NOMO-1 treated with DMSO at 0.1 percent for 48 hours (cell line): ENCODE measurements around the gene CACNA1E.

Experiments
- DNase-seq: peaks from one replicate; lab custom pipeline; 2025; ENCODE audit not compliant: unreplicated experiment; lab: John Stamatoyannopoulos, UW

CACNA1E gene

DNA sequence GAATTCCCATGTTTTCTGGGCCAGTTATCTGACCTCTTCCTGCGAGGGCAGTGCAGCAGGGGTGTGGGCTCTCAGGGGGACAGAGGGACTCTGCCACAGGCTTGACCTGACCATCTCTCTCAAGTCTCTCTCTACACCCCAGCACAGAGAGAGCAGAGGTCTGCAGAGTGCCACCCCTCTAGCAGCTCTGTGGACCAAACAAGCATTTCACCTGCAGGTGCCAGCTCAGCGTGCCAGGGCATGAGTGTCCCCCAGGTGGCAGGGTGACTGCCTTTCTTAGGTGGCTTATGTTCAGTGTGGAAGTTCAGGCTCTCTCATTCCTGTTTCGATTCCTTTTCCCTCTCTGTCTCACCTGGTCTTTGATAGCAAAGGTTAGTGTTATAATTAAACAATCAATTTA is 191.3 kb downstream of the CACNA1E start:
- DNase-seq: no peak

DNA sequence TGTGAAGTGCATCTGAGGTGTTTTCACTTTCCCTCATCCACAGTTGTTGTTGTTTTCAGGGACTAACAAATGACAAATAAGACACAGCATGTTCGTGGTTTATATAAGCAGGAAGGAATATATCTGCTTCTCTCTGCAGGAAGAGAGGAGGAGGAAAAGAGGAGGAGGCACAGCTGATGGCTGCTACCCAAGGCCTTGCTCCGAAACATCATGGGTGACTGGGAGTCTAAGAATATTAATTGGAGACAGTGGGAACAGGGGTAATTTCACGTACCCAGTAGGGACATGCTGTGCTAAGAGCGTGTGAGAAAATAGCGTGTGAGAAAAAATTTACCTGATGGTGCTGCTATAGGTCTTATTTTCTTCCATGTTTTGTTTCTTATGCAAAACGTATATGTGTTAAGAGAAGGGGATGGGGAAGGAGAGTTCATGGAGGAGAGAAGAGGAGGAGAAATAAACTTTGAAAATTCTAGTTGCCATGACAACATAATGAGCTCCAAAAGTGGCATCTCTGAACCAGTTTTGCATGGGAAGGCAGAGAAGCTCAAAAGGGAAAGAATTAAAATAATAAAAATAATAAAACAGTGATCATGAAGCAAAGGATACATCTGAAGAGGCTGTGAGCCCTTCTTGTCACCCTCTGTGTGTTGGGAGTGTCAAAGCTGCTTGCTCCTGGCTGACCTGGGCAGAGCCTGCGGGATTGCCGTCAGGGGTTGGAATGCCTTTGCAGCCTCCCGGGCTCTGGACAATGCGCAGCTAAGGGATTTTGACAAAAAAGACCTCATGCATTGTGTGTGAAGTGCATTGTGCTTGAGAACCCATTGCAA is 192.0 kb downstream of the CACNA1E start:
- no peak for DNase-seq

- DNase-seq: no peak
Measured at GRCh38 chr1:181675918-181676190, 192.5 kb downstream of the CACNA1E start.

DNA sequence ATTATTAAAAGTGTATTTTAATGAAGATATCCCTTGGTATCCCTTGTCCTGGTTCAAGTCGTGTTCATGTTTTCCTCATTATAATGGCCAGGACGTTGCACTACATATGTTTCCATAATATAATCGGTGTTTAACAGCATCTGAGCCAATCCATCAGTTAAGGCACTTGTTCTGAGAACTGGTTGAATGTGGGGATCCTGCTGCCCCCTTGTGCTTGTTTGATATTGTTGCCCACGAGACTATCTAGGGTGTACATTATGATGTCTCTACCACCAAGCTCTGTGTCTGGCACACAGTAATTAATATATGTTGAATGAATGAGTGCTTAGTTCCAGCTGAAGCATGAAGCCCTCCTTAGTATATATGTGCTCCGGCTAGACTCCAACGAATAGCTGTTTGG is 193.0 kb downstream of the CACNA1E start:
- peak; percentile 28 for DNase-seq

DNA sequence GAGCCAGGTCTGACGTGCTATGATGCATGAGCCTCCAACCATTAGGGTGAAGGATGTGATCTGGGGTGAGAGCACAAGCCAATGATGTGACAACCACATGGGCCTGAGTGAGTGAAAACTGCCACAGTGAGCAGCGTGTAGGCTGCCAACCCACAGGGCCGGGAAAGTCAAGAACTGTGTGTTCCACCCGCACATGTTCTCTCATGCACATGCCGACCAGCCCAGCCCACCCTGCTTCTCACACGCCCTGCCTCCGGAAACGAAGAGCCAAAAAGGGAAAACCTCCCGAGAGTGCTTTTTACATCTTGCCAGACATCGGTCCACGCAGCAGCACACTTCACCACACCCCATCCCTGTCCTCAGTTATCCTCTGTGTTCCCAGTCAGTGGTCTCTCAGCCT is 197.0 kb downstream of the CACNA1E start:
- no peak for DNase-seq

- DNase-seq: no peak
Measured at GRCh38 chr1:181680871-181681270, 197.6 kb downstream of the CACNA1E start.

GRCh38 chr1:181685211-181685610 is 201.9 kb downstream of the CACNA1E start:
- DNase-seq: no peak

- DNase-seq: no peak
Measured at GRCh38 chr1:181701891-181702290, 218.6 kb downstream of the CACNA1E start.

DNA sequence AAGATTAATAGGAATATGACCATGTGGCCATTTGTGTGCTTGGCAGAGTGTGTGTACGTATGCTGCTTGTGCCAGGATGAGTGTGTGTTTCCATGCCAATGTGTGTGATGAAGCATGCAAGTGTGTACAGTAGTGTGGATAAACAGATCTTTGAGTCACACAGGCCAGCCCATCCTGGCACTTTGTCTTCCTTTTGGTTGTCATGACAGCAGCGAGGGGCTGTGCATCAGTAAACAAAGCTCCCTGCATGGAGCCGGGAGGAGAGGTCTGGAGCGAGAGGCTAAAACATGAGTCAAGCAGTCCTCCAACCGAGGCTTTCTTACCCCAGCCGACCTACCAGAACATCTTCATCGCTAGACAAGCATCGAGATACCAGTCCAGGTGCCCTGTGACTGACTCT is 221.2 kb downstream of the CACNA1E start:
- DNase-seq: no peak

DNA sequence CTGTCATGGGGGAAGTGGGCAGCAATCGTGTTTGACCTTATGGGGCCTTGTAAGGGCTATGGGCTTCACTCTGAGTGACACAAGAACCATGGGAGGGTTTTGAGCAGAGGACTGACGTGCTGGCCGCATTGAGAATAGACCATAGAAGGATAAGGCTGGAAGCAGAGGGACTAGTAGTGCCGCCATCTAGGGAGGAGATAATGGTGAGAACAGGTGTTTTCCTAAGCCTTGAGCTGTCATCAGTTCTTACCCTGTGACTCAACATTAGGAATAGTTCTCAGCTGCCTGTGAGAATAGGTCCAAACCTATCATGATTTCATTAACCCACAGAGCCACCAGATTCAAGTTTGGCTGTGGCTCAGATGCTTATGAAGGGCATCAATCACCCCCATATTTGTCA is 228.5 kb downstream of the CACNA1E start:
- no peak for DNase-seq

DNA sequence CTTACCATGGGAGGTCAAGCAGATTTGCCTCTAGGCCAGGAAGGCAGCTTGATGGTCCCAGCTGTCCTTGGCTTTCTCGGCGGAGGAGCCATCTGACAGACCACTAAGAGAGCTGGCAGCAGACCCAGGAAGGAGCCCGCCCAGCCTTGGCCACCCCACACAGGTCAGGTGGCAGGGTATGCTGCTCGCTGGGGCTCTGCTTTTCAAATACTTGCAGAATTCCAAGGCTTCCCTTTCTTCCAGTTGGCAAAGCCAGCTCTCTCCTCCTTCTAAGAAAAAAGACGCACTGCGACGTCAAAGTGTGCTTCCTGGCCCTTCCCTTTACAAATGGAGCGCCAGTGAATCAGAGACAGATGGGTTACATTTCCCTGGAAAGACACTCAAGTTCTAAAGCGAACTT is 229.4 kb downstream of the CACNA1E start:
- DNase-seq: no peak

DNA sequence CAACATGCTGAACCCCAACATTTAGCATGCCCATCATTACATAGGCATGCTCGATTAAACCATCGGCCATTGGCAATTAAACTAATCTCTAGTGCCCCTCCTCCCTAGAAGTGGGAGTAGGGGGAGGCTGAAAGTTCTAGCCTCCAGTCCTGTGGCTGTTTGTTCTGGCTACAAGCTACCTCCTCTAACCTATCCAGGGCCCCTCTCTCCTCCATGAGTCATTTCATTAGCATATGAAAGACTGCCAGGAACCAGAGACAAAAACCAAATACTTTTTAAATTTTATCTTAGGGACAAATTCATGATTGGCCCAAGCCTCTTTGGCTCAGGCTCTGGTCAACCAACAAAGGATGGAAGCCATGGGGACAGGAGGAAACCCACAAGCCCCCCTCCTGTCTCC is 231.1 kb downstream of the CACNA1E start:
- no peak for DNase-seq

GRCh38 chr1:181718034-181718433 is 234.7 kb downstream of the CACNA1E start:
- no peak for DNase-seq

DNA sequence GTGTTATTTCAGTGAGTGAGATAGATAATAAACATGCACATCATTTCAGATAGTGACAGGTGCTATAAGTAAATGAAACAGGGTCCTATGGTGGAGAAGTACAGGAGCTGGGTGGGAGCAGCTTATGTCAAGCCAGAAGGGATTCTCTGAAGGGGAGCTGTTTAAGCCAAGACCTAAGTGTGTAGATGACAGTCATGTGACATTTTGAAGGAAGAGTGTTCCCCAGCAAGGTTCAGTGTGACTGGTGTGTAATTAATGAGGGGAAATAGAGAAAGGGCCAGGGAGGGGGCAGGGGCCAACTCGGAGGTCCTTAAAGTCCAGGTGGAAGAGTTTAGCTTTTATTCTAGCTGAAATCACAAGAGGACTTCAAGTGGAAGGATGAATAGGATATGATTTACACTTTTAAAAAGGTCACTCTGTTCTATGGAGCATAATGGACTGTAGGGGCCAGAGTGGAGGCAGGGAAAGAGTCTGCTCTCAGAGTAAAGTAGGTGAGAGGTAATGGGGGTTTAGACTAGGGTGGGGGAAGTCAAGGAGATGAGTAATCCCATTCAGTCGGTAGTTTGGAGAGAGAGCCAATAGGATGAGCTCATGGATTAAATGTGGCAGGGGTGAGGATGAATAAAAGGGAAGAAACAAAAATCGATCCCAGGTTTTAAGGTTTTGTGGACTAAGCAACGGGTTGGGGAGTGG is 243.1 kb downstream of the CACNA1E start:
- DNase-seq: no peak

DNA sequence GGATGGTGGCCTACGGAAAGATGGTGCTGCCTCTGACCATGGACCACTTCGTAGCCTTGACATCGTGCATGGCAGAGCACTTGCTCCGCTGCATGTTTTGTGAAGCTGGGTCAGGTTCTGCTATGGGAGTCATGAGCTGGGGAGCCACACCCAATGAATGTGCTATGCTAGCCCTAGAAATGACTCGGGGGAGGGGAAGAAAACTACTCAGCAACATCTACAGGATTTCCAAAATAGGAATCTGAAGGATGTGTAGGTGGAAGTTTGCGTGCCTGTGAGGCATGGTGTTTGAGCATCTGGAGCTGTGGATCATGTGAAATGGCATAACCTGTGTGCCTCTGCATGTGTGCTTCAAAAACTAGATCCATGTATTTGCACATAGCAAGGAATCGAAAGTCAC is 247.3 kb downstream of the CACNA1E start:
- DNase-seq: no peak

DNA sequence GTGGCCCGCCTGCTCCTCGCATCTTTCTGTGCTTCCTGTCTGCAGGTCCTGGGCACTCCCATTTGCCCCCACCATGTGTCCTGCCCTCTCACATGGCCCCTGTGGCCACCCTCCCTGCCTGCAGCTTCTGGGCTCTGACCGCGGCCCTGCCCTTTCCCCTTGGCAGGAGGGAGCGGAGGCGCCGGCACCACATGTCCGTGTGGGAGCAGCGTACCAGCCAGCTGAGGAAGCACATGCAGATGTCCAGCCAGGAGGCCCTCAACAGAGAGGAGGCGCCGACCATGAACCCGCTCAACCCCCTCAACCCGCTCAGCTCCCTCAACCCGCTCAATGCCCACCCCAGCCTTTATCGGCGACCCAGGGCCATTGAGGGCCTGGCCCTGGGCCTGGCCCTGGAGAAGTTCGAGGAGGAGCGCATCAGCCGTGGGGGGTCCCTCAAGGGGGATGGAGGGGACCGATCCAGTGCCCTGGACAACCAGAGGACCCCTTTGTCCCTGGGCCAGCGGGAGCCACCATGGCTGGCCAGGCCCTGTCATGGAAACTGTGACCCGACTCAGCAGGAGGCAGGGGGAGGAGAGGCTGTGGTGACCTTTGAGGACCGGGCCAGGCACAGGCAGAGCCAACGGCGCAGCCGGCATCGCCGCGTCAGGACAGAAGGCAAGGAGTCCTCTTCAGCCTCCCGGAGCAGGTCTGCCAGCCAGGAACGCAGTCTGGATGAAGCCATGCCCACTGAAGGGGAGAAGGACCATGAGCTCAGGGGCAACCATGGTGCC is 249.1 kb downstream of the CACNA1E start:
- DNase-seq: no peak

GRCh38 chr1:181733486-181733885 is 250.2 kb downstream of the CACNA1E start:
- DNase-seq: no peak

GRCh38 chr1:181737056-181737455 is 253.7 kb downstream of the CACNA1E start:
- no peak for DNase-seq

DNA sequence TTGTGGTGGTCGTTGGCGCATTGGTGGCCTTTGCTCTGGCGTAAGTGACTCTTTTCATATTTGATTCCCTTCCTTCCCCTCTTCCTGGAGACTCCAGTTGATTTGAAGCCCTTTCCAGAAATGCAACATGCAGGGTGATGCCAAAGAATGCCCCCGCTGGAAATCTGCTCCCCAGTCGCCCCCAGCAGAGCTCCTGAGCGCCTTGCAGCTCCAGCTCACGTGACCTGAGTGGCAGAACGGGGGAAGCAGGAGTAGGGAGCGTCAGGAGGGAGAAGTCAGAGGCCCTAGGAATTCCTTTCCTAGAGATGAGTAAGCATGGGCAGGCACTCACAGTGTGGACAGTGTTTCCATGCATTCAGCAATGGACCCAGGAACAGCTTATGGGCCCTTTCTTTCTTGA is 255.9 kb downstream of the CACNA1E start:
- DNase-seq: no peak

- DNase-seq: no peak
Measured at GRCh38 chr1:181742426-181742825, 259.1 kb downstream of the CACNA1E start.

DNA sequence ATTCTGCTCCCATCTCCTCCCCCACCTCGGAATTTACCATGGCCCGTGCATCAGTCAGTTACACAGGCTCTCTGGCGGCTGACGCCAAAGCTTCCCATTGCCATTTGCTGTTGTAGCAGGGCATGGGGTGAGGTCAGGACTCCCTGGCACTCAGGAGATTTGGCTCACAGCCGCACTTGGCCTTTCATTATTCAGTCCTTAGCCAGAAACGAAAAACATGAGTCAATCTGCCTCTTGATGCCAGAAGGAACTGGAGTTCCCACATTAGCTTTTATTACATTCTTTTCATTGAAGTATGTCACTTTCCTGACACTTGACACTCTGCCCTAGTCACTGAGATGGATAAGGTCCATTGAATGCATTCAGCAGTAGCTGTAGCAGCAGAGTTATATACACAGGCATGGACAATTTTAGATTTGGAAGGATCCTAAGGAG is 260.6 kb downstream of the CACNA1E start:
- DNase-seq: no peak

- no peak for DNase-seq
Measured at GRCh38 chr1:181746224-181746623, 262.9 kb downstream of the CACNA1E start.
